Glutamatergic neuron (in vitro differentiated cells): ENCODE measurements around the gene NUDT16L1. TPM values are rescaled to one million over a fixed set of nuclear protein-coding genes. Genes with fewer than 3 reads are reported as not detected.
A peak's percentile ranks its signal among the peaks of the same experiment; 100 is the strongest.

Experiments
- DNase-seq: peaks from one replicate; pipeline ENCODE4 v3.0.0; 2022
- H3K27ac Mint-ChIP-seq: one replicate; pipeline ENCODE4 v1.8.0; 2020; ENCODE audit warnings: mild to moderate bottlenecking, mixed read lengths, inconsistent platforms; ENCODE audit not compliant: unreplicated experiment
- H3K27me3 Mint-ChIP-seq: one replicate; pipeline ENCODE4 v1.8.0; 2020; ENCODE audit warnings: mild to moderate bottlenecking, moderate library complexity, mixed read lengths, inconsistent platforms; ENCODE audit not compliant: unreplicated experiment
- H3K36me3 Mint-ChIP-seq: one replicate; pipeline ENCODE4 v1.8.0; 2020; ENCODE audit warnings: mild to moderate bottlenecking, mixed read lengths, inconsistent platforms; ENCODE audit not compliant: unreplicated experiment
- H3K4me1 Mint-ChIP-seq: one replicate; pipeline ENCODE4 v1.8.0; 2020; ENCODE audit warnings: mild to moderate bottlenecking, low read depth, mixed read lengths, inconsistent platforms; ENCODE audit not compliant: unreplicated experiment
- H3K4me3 Mint-ChIP-seq: one replicate; pipeline ENCODE4 v1.8.0; 2020; ENCODE audit warnings: mild to moderate bottlenecking, mixed read lengths, inconsistent platforms; ENCODE audit not compliant: unreplicated experiment
- H3K9me3 Mint-ChIP-seq: one replicate; pipeline ENCODE4 v1.8.0; 2020; ENCODE audit warnings: mild to moderate bottlenecking, moderate library complexity, mixed read lengths, inconsistent platforms; ENCODE audit not compliant: unreplicated experiment
- CTCF ChIP-seq: fragments of 200-600 bp; sonication (generic); IDR thresholded peaks from one replicate; pipeline ENCODE4 v1.5.0; 2021; ENCODE audit not compliant: partially characterized antibody, unreplicated experiment
- total RNA-seq: library from RNA; stranded (reverse); fragmentation: NEBNext Ultra II Directional; extraction: Animal tissue kit (Norgen Biotek cat#: 25700); gene quantifications from one replicate; pipeline ENCODE4 v1.2.1, GENCODE V29; 2021; ENCODE audit not compliant: unreplicated experiment

Gene NUDT16L1
- total RNA-seq, 1 donor from 2014 or later: 34.3 TPM

GRCh38 chr16:4718466-4718865 is 25.1 kb downstream of the NUDT16L1 start:
- Mint-ChIP-seq H3K27ac (no peak overlapping the region), H3K4me1 (peaks cover 1% of the 10 kb centered on the region), H3K9me3 (no peaks in the 10 kb centered on the region), H3K27me3 (no peaks in the 10 kb centered on the region), H3K36me3 (no peaks in the 10 kb centered on the region), H3K4me3 (no peak overlapping the region)
- DNase-seq: no peak
- no peak for TF ChIP-seq CTCF

GRCh38 chr16:4723071-4723767 is 29.9 kb downstream of the NUDT16L1 start:
- H3K27ac Mint-ChIP-seq: no peak overlapping the region
- H3K4me3 Mint-ChIP-seq: no peak overlapping the region
- no peak for DNase-seq
- H3K9me3 Mint-ChIP-seq: no peaks in the 10 kb centered on the region
- H3K36me3 Mint-ChIP-seq: no peaks in the 10 kb centered on the region
- H3K27me3 Mint-ChIP-seq: no peaks in the 10 kb centered on the region
- no peak for TF ChIP-seq CTCF
- peaks cover 9% of the 10 kb centered on the region for H3K4me1 Mint-ChIP-seq

GRCh38 chr16:4724661-4725270 is 31.4 kb downstream of the NUDT16L1 start:
- Mint-ChIP-seq H3K4me3 (peak overlapping the region; percentile 31), H3K4me1 (peaks cover 16% of the 10 kb centered on the region), H3K27me3 (no peaks in the 10 kb centered on the region), H3K9me3 (no peaks in the 10 kb centered on the region), H3K27ac (peak overlapping the region; percentile 65), H3K36me3 (no peaks in the 10 kb centered on the region)
- no peak for DNase-seq
- TF ChIP-seq CTCF: no peak

GRCh38 chr16:4726616-4727015 is 33.3 kb downstream of the NUDT16L1 start:
- H3K4me1 Mint-ChIP-seq: peaks cover 16% of the 10 kb centered on the region
- no peak overlapping the region for H3K27ac Mint-ChIP-seq
- no peaks in the 10 kb centered on the region for H3K9me3 Mint-ChIP-seq
- no peak for DNase-seq
- no peaks in the 10 kb centered on the region for H3K36me3 Mint-ChIP-seq
- no peaks in the 10 kb centered on the region for H3K27me3 Mint-ChIP-seq
- no peak for TF ChIP-seq CTCF
- no peak overlapping the region for H3K4me3 Mint-ChIP-seq

GRCh38 chr16:4728676-4729075 is 35.3 kb downstream of the NUDT16L1 start:
- Mint-ChIP-seq H3K4me1 (peaks cover 16% of the 10 kb centered on the region), H3K9me3 (peaks cover 2% of the 10 kb centered on the region), H3K27me3 (no peaks in the 10 kb centered on the region), H3K4me3 (no peak overlapping the region), H3K27ac (peak overlapping the region; percentile 31), H3K36me3 (no peaks in the 10 kb centered on the region)
- DNase-seq: no peak
- TF ChIP-seq CTCF: no peak
